ENCODE results near the gene GRIA3.

Gene GRIA3

DNA sequence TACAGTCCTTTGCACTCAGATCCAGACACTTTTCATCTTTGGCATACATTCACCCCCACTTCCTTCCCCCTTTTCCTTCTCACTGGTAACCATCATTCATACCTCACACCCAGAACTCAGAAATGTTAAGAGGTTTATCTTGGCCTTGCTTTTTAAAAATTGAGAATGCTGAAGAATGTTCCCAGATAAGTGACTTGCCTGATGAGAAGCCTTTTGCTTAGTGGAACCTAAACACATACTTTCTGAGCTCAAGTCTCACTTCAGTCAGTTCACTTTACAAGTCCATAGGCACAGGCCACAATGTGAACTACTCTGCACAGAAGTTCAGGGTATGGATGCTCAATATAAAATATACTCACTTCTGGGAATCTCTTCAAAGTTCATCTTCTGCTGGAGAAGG, 129.4 kb downstream of the GRIA3 start:
- TF ChIP-seq, protein P1, sequence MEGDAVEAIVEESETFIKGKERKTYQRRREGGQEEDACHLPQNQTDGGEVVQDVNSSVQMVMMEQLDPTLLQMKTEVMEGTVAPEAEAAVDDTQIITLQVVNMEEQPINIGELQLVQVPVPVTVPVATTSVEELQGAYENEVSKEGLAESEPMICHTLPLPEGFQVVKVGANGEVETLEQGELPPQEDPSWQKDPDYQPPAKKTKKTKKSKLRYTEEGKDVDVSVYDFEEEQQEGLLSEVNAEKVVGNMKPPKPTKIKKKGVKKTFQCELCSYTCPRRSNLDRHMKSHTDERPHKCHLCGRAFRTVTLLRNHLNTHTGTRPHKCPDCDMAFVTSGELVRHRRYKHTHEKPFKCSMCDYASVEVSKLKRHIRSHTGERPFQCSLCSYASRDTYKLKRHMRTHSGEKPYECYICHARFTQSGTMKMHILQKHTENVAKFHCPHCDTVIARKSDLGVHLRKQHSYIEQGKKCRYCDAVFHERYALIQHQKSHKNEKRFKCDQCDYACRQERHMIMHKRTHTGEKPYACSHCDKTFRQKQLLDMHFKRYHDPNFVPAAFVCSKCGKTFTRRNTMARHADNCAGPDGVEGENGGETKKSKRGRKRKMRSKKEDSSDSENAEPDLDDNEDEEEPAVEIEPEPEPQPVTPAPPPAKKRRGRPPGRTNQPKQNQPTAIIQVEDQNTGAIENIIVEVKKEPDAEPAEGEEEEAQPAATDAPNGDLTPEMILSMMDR (IDR thresholded peaks at IDR 0.05; ENCODE audit: unreplicated experiment in 3 of 3): no peak
- no peaks in the 10 kb centered on the region for H3K4me1 Mint-ChIP-seq
- H3K4me3 Mint-ChIP-seq: no peak overlapping the region
- H3K36me3 Mint-ChIP-seq (ENCODE audit: low read depth): no peaks in the 10 kb centered on the region
- peaks cover 10% of the 10 kb centered on the region for H3K9me3 Mint-ChIP-seq
- H3K27ac Mint-ChIP-seq: no peak overlapping the region
- no peaks in the 10 kb centered on the region for H3K27me3 Mint-ChIP-seq (ENCODE audit: low read depth)

DNA sequence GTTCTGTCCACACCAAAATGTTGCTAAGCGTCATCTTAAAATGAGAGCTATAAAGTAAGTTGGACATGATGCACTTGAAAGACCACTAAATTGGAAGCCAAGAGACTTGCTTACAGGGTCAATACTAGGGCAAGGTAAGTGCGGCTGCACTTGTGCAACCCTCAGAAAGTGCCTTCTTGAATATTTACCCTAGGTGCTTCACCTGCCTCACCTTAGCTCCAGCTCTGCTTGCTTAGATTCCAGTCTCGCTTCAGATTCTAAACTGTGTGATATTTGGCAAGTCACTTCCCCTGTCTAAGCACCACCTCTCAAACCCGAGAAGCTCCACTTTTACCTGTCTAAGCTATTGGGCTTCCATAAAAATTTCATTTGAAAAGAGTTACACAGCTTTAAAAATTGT, 136.5 kb downstream of the GRIA3 start:
- Mint-ChIP-seq H3K9me3 (peaks cover 9% of the 10 kb centered on the region), H3K4me1 (no peaks in the 10 kb centered on the region), H3K27ac (no peak overlapping the region), H3K36me3 (ENCODE audit: low read depth) (no peaks in the 10 kb centered on the region), H3K4me3 (no peak overlapping the region), H3K27me3 (ENCODE audit: low read depth) (no peaks in the 10 kb centered on the region)
- TF ChIP-seq, protein P1 (IDR thresholded peaks at IDR 0.05; ENCODE audit: unreplicated experiment in 3 of 3): no peak

DNA sequence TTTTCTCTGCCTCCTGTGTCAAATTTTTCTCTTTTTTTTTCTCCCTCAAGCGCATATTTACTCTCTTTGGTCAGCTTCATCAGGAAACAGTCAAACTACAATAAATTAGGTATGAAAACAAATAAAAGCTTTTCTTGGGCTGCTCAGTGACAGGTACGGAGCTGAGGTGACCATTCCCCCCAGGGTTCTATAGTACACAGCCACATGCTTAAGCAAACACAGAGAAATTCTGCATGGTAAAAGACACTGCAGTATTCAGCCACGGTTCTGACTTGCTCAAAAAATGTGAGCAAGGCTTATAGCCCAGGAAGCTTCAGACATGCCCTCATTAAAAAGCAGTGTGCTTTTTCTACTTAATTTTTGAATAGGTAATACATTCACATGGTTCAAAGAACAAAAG, 138.5 kb downstream of the GRIA3 start:
- Mint-ChIP-seq H3K4me1 (no peaks in the 10 kb centered on the region), H3K4me3 (no peak overlapping the region), H3K36me3 (ENCODE audit: low read depth) (peaks cover 3% of the 10 kb centered on the region), H3K27me3 (ENCODE audit: low read depth) (no peaks in the 10 kb centered on the region), H3K27ac (peak overlapping the region in 1 of 3 experiments; percentile 37), H3K9me3 (peaks cover 3% of the 10 kb centered on the region)
- TF ChIP-seq, protein P1 (IDR thresholded peaks at IDR 0.05; ENCODE audit: unreplicated experiment in 3 of 3): no peak

DNA sequence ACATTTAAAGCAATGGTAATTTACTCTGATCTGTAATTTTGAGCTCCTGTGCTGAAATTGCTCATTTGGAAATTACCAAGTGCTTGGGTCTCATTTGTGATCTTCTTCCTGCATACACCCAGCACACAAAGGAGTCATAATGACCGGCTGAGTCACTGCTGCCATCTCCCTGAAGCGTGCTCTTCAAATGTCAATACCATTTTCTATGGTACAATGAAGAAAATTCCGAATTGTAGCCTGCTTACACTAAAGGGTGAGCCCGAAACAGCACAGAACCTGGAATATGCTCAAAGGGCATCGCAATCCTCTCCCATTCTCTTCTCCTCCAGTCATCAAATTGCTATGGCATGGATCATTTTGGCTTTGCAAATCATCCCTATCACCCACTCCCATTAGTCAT, 140.5 kb downstream of the GRIA3 start:
- H3K4me1 Mint-ChIP-seq: no peaks in the 10 kb centered on the region
- no peak overlapping the region for H3K4me3 Mint-ChIP-seq
- no peaks in the 10 kb centered on the region for H3K27me3 Mint-ChIP-seq (ENCODE audit: low read depth)
- peaks cover 3% of the 10 kb centered on the region for H3K36me3 Mint-ChIP-seq (ENCODE audit: low read depth)
- H3K27ac Mint-ChIP-seq: no peak overlapping the region
- H3K9me3 Mint-ChIP-seq: no peaks in the 10 kb centered on the region
- TF ChIP-seq, protein P1 (IDR thresholded peaks at IDR 0.05; ENCODE audit: unreplicated experiment in 3 of 3): no peak

DNA sequence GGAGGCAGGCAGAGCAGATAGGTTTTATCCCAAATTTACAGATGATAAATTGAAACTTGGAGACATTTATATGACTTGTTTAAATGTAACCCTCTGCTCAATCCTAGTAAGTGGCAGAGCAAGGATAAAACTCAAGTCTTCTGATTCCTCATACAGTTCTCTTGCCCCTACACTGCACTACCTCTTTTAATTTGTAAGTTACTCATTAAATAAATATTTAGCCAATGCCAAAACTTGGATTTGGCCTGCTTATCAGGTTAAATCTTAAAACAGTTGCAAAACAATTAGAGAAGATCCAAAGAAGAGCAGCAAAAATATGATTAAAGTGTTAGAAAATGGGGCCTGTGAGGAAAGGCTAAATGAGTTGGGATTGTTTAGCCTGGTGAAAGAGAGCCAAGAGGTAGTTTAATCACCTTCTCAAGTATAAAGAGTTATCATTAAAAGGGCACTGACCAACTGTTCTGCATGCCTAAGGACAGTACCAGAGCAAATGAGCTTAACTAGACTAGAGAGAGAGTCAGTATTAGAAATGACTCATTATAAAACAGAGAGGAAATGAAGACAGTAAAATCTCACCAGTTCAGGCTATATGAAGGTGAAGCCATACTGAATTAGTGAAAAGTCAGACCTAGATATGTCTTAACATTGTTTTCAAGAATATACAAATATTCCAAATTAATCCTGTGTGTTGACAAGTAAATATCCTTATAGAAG, 146.3 kb downstream of the GRIA3 start:
- no peak overlapping the region for H3K27ac Mint-ChIP-seq
- H3K36me3 Mint-ChIP-seq (ENCODE audit: low read depth): peaks cover 6% of the 10 kb centered on the region
- H3K4me1 Mint-ChIP-seq: no peaks in the 10 kb centered on the region
- H3K9me3 Mint-ChIP-seq: no peaks in the 10 kb centered on the region
- no peak overlapping the region for H3K4me3 Mint-ChIP-seq
- TF ChIP-seq, protein P1 (IDR thresholded peaks at IDR 0.05; ENCODE audit: unreplicated experiment in 3 of 3): no peak
- no peaks in the 10 kb centered on the region for H3K27me3 Mint-ChIP-seq (ENCODE audit: low read depth)

DNA sequence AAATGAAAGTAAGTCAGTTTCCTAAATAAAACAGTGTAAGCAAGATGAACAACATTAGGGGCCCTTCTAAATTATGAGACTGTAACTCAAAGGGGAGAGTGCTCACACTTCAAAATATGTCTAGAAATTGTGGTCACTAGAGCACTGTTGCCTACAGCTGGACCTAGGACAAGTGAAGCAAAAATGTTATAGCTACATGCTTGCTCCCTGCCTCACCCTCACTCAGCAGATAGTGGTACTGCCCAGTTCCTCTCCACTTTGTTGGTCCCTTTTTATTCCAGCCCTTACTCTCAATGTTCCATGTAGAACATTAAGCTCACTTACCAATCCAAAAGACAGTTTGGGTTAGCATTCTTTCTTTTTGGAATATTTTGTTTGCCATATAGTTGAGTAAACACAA, 147.3 kb downstream of the GRIA3 start:
- Mint-ChIP-seq H3K4me1 (no peaks in the 10 kb centered on the region), H3K27me3 (ENCODE audit: low read depth) (no peaks in the 10 kb centered on the region), H3K27ac (no peak overlapping the region), H3K36me3 (ENCODE audit: low read depth) (peaks cover 5% of the 10 kb centered on the region), H3K4me3 (no peak overlapping the region), H3K9me3 (no peaks in the 10 kb centered on the region)
- TF ChIP-seq, protein P1 (IDR thresholded peaks at IDR 0.05; ENCODE audit: unreplicated experiment in 3 of 3): no peak

Measured in nephron (organoid).